Measurements from ENCODE around the gene ST3GAL4.

DNA sequence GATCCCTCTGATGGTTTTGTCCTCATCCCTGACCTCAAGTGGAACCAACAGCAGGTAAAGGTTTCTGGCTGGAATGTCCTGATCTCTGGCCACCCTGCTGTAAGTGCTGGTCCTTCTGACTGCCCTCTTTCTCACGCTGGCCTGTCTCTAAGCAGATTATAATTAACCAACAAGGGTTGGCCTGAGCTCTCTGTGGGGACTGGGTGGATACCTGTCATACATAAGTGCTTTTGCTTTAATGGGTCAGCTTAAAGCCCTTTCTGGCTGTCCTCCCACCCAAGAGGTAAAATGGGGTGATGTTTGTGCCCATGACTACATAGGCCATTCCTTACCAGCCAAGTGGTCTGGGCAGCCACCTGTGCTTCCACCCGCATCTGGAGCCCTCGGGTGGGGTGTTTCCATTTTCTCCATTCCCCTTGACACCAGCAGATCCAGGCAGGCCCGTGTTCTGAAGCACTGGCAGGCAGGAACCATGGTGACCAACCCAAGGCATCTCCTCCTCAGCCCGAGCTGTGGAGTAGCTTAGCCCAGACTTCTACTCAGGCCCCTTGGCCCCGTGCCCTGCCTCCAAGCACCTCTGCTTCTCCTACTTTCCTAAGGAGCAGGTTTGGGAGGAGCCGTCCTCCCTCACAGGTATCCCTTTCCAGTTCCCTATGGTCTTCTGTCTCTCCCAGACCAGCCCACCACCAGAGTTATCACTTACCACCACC, 17.0 kb upstream of the ST3GAL4 start:
- TF ChIP-seq CTCF (IDR thresholded peaks at IDR 0.05) (no peak), POLR2A (IDR thresholded peaks at IDR 0.05) (no peak)

All from right lobe of liver (tissue), 4 donors.